GM10248 (cell line): ENCODE measurements around the gene IDI1.

Source experiments
- CTCF ChIA-PET: fragments of 300-600 bp; sonication (Branson Sonifier 250); formaldehyde crosslinking; extraction: SDS; loops from one replicate; lab custom pipeline; 2021; ENCODE audit warnings: antibody characterized with exemption; lab: Yijun Ruan, JAX
- POLR2A ChIA-PET: fragments of 350-650 bp; sonication (Branson Sonifier 250); formaldehyde crosslinking; extraction: SDS; loops from one replicate; lab custom pipeline; 2020; ENCODE audit warnings: antibody characterized with exemption; lab: Yijun Ruan, JAX
- DNase-seq: peaks from one replicate; pipeline ENCODE4 v3.0.0; 2012; ENCODE audit errors: extremely low spot score
- CTCF ChIP-seq: IDR thresholded peaks from 2 replicates; pipeline ENCODE4 v1.5.1; 2012; ENCODE audit warnings: mild to moderate bottlenecking, low read depth; ENCODE audit errors: extremely low read depth, missing control alignments, control extremely low read depth

IDI1 gene

GRCh38 chr10:1047937-1048336 is 982 bp downstream of the IDI1 start:
- DNase-seq, result no peak
- POLR2A ChIA-PET, result interaction anchor here (1.2 to 3.6 kb wide), 3 partner anchors 12 to 116 kb away, joined by 3 to 33 read pairs (median 4); partner anchors contain the start of gene LARP4B
- no peak for TF ChIP-seq CTCF
- CTCF ChIA-PET, result no interaction called here

DNA sequence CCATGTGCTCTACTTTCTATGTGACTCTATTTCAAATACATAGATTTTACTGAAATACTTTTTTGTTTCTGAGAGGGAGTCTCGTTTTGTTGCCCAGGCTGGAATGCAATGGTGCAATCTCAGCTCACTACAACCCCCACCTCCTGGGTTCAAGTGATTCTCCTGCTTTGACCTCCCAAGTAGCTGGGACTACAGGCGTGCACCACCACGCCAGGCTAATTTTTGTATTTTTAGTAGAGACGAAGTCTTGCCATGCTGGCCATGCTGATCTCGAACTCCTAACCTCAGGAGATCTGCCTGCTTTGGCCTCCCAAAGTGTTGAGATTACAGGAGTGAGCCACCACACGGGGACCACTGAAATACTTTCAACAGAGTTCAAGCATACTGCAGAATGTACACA is 3.5 kb downstream of the IDI1 start:
- ChIA-PET POLR2A (interaction anchor here (1.3 to 1.5 kb wide), 2 partner anchors 9 to 117 kb away, joined by 4 to 9 read pairs; no protein-coding TSS in a partner anchor), CTCF (interaction anchor here (1.7 kb wide), 1 partner anchor 9 kb away, joined by 12 read pairs; no protein-coding TSS in a partner anchor)
- no peak for DNase-seq

DNA sequence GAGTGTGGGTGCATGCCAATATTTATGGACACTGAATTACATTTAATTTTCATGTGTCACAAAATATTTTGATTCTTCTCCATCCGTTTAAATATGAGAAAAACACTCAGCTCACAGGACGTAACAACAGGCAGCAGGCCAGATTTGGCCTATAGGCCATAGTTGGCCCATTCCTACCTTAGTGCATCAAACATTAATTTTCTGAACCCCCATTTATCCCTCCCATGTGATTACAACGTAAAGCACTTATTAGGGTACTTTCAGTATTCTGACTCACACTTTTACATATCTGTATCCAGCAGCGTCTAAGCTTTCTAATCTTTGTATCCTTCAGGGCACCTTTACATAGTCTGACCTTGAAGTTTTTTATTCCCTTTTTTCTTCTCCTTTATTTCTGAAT is 4.0 kb downstream of the IDI1 start:
- no peak for TF ChIP-seq CTCF
- ChIA-PET POLR2A (interaction anchor here (1.3 to 1.5 kb wide), 2 partner anchors 9 to 116 kb away, joined by 4 to 9 read pairs; no protein-coding TSS in a partner anchor), CTCF (interaction anchor here (0.5 to 1.7 kb wide), 3 partner anchors 9 to 64 kb away, joined by 3 to 12 read pairs (median 4); no protein-coding TSS in a partner anchor)
- DNase-seq, result no peak

More for the DNA sequence above, 3.5 kb downstream of the IDI1 start:
- TF ChIP-seq CTCF, result no peak

DNA sequence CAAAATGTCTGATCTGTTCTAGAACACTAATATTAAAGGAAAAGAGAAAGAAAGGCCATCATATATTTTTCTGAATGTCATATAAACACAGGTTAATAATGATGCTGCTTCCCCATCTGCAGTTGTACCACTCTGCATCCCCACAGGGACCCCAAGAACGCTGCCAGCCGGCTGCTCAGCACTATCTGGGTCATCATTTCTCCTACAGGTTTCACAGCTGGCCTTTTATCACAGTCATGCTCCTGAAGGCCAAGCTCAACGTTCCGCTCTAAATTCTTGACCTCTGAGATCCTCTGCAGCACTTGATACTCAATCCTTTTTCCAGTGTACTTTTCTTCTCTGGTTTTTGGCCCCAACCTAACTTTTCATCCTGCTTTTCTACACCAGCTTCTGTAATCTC is 4.8 kb downstream of the IDI1 start:
- CTCF ChIA-PET, result interaction anchor here (0.9 to 1.0 kb wide), 2 partner anchors 13 to 16 kb away, joined by 3 to 4 read pairs; no protein-coding TSS in a partner anchor
- no peak for DNase-seq
- POLR2A ChIA-PET, result no interaction called here
- no peak for TF ChIP-seq CTCF

DNA sequence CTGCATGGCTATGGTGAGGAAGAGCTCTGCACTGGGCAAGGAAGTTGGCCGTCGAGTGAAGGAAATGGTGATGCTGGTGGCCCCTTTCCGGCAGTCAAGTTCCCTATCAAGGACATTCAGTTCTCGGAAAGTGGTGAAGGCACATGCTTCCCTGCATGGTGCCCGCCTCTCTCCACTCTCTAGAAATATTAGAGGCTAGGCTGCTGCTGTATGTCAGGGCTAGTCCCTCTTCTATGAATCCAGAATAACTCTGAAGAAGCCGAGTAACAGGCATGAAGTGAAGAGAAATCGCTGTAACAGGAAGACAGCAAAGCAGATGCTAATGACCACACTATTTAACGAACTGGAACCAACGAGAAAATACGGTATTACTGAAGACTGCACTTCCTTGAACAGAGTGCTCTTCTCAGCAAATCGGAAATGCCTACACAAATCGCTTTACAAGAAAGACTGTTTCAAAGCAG is 5.4 kb downstream of the IDI1 start:
- CTCF ChIA-PET, result interaction anchor here (0.9 kb wide), 2 partner anchors 15 to 55 kb away, joined by 3 read pairs; partner anchors contain the start of gene GTPBP4
- TF ChIP-seq CTCF, result no peak
- DNase-seq, result peak; percentile 51
- POLR2A ChIA-PET, result no interaction called here

DNA sequence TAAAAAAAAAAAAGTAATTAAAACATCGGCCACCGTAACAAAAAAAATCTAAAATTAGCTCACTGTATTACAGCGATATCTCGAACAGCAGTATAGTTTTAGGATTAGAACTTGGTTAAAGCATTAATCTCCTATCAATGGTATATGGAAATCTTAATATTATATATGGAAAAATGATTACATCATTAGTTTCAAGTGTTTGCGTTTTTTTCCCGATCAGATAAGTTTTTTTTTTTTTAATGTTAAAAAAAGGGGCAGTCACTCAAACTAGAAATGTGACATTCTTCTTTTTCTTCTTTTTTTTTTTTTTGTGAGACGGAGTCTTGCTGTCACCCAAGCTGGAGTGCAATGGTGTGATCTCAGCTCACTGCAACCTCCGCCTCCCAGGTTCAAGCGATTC is 7.4 kb downstream of the IDI1 start:
- TF ChIP-seq CTCF, result no peak
- CTCF ChIA-PET, result no interaction called here
- DNase-seq, result no peak
- POLR2A ChIA-PET, result interaction anchor here (0.7 kb wide), 1 partner anchor 27 kb away, joined by 3 read pairs; no protein-coding TSS in a partner anchor
